ENCODE measurements around the gene GGT1.
"Not testable (repeated sequence)": the region's sequence is repeated elsewhere in the genome, so short reads cannot be mapped to it uniquely, and the experiment has no call there.

GGT1 gene

DNA sequence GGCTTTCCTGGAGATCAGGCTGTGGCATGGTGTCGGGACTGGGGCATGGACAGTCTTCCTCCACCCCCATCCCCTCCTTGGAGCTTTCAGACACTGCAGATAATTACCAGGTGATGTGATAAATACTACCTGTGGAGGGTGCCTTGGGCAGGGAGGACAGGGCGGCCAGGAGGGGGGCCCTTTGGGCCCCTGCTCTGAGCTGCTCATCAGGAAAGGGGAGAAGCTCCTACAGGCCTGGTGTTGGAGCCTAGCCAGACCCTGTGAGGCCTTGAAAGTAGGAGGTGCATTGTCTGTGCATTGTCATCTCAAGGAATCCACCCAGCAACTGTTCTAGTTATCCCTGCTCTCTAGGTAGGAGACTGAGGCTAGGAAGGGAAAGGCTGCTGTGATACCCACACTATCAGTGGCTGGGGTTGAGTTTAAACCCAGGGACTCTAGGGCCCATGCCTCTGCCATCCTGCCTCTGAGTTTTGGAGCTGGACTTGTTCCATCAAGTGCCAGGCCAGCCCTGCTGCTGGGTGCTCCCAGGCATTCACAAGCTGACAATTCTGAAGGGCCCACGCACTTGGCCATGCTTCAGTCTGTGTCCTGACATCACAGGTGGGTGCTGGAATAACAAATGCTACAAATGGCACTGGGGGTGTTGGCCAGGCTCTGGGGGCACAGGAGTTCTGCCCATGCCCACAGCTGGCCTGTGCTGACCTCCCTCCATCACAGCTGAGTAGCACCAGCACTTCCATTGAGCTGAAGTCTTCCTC lies 2.9 kb upstream of the GGT1 start:
- H3K36me3 Mint-ChIP-seq (ENCODE audit: low read depth); H3K9me3 Mint-ChIP-seq; H3K27ac Mint-ChIP-seq; intact Hi-C loops (cut with micrococcal nuclease); H3K27me3 Mint-ChIP-seq; H3K4me3 Mint-ChIP-seq: not testable (repeated sequence)
- H3K4me1 Mint-ChIP-seq (ENCODE audit: low read depth): peaks cover 30% of the 10 kb centered on the region

DNA sequence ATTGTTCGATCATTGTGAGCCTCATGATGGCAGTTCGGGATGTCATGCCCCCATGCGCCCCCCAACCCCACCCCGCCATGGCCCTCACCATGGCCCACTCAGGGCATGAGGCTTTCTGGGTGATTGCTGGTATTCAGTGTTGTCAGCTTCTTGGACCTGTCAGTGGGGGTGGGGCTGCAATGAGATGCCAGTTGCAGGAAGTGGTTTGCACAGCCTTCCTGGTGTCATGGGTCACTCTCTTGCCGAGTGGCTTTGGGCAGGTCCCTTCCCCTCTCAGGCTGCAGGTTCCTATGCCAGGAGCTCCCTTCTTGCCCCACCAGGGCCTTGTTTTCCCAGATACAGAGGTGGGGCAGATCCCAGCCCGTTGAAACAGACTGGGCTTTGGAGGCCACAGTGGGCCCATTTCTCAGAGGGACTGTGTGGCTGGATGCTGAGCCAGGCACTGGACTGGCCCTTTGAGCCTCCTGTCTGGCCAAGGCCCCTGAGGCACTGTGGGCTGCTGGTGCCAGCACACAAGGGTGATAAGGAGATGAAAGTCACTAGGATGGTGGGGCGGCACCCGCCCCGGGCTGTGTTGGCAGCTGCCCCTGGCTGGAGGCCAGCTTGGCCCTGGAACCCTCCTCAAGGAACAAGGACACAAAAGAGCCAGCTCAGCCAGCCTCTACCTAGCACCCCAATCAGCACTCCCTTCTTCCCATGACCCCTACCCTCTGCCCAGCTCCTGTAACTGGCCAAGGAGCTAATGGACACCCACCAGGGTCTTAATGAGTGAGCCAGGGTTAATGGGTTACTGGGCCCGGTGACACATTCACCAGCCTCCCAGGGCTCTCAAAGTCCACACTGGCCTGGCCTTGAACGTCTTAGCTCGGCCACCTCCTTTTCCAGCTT lies 1.5 kb upstream of the GGT1 start:
- no peak overlapping the region for H3K4me3 Mint-ChIP-seq
- H3K36me3 Mint-ChIP-seq (ENCODE audit: low read depth): no peaks in the 10 kb centered on the region
- H3K4me1 Mint-ChIP-seq (ENCODE audit: low read depth): peaks cover 34% of the 10 kb centered on the region
- H3K9me3 Mint-ChIP-seq: no peaks in the 10 kb centered on the region
- H3K27me3 Mint-ChIP-seq: no peaks in the 10 kb centered on the region
- intact Hi-C loops (cut with micrococcal nuclease): no loop called here
- peak overlapping the region; percentile 39 for H3K27ac Mint-ChIP-seq

DNA sequence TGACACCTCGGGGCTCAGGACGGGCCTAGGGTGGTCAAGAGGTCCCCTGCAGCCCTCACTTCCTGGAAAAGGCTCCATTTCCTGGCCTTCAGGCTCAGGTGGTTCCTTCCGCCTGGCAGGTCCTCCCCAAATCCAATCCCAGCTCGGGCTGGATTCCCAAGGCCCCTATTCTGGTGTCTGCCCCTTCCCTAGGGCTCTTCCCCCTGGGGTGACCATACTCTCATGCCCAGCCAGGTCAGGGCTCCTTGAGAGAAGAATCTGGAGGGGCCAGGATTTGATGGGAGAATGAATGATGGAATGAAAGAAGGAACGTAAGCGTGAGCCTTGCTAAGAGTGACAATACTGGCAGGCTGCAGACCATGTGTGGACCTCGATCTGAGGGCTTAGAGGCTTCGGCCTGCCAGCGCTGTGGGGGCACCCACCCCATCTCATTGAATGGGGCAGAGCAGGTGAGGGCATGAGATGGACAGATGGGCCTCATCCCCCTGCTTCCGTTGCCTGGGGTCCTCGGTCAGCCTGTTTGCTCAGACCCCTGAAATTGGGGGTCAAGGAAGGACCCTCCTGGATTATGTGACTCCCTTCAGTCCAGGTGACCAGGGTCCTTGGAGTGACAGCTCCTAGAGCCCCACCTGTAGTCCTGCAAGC lies 766 bp upstream of the GGT1 start:
- H3K27me3 Mint-ChIP-seq; H3K4me3 Mint-ChIP-seq; H3K36me3 Mint-ChIP-seq (ENCODE audit: low read depth); H3K9me3 Mint-ChIP-seq; intact Hi-C loops (cut with micrococcal nuclease): not testable (repeated sequence)
- H3K4me1 Mint-ChIP-seq (ENCODE audit: low read depth): peaks cover 38% of the 10 kb centered on the region
- H3K27ac Mint-ChIP-seq: peak overlapping the region; percentile 39

DNA sequence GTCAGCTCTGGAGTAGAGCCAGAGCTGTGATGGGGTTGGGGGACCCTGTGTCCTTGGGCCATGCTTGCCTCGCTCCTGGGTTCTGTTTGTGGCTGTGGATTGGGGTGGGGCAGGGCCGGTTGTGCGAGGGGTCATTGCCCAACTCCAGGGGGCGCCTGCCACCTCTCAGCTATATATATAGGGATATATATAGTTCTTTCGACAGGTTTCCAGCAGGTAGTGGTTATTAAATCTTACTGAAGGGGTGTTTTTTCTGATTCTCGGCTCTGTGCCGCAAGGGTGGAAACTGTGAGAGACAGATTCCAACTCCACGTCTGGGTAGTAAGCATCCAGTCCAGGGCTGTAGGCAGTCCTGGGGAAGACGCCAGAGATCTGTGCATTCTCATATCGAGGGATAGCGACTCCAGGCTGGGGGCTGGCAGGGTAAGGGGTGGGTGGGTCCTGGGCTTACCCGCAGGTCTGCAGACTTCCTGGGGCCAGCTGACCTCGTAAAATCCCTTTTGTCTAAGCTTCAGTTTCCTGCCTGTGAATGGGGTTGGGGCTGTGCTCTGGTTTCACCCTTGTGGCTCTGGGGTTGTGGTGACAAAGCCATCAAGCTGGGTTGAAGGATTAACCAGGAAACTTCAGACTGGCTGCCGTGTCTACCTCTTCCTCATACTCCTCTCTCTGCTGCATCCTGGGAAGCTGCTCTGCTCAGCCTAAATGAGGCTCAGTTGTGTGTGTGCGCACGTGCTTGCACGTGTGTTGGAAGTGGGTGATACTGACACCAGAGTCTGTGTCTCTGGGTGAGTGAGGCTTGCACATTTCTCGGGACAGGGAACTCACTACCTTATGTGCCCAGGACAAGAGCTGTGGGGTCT lies 1.0 kb downstream of the GGT1 start:
- Mint-ChIP-seq H3K4me3 (peak overlapping the region; percentile 54), H3K27ac (peak overlapping the region; percentile 78), H3K4me1 (ENCODE audit: low read depth) (peaks cover 52% of the 10 kb centered on the region)
- H3K9me3 Mint-ChIP-seq; H3K27me3 Mint-ChIP-seq; intact Hi-C loops (cut with micrococcal nuclease); H3K36me3 Mint-ChIP-seq (ENCODE audit: low read depth): not testable (repeated sequence)

DNA sequence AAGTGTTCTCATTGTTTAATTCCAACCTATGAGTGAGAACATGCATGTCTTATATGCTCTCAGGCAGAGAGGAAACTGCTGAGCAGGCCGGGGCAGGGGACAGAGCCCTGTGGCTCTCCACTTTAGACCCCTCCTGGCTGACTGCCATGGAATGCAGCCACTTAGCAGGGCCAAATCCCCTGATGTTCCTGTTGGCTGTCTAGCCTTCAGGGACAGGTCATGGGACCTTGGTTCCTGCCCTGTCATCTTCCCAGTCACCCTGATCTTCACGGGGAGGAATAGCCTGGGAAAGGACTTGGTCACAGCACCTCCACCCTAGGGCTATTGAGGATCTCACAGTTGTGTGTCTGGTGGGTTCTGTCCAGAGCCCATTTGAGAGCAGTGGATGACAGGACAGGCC lies 3.3 kb downstream of the GGT1 start:
- H3K27me3 Mint-ChIP-seq; H3K4me3 Mint-ChIP-seq; H3K36me3 Mint-ChIP-seq (ENCODE audit: low read depth); intact Hi-C loops (cut with micrococcal nuclease); H3K9me3 Mint-ChIP-seq: not testable (repeated sequence)
- H3K27ac Mint-ChIP-seq: peak overlapping the region; percentile 67
- peaks cover 49% of the 10 kb centered on the region for H3K4me1 Mint-ChIP-seq (ENCODE audit: low read depth)

DNA sequence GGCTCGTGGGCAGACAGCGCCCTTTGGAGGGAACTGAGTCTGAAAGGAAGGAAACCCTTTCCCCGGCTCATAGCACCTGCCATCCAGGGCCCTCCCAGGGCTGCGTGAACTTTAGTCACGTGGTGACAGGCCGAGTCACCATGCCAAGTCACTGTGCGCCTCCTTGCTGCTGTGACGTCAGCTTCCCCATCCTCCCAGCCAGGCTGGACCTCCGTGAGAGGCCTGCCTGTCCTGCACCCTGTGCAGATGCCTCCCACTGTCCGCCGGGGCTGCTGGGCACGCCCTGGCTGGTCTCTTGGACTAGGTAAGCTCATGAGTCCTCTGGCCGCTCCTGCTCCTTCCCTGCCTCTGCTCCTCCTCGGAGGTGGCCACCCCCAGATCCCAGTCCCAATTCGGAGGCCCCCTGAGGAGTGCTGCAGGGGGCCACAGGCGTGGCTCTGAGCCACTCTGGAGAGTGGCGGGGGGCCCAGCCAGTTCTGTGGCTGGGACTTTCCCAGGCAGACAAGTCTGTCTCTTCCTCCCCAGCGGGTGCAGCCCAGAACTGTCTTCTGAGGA lies 4.5 kb downstream of the GGT1 start:
- H3K36me3 Mint-ChIP-seq (ENCODE audit: low read depth); H3K9me3 Mint-ChIP-seq; intact Hi-C loops (cut with micrococcal nuclease); H3K27me3 Mint-ChIP-seq: not testable (repeated sequence)
- peaks cover 39% of the 10 kb centered on the region for H3K4me1 Mint-ChIP-seq (ENCODE audit: low read depth)
- peak overlapping the region; percentile 95 for H3K27ac Mint-ChIP-seq
- peak overlapping the region; percentile 84 for H3K4me3 Mint-ChIP-seq

DNA sequence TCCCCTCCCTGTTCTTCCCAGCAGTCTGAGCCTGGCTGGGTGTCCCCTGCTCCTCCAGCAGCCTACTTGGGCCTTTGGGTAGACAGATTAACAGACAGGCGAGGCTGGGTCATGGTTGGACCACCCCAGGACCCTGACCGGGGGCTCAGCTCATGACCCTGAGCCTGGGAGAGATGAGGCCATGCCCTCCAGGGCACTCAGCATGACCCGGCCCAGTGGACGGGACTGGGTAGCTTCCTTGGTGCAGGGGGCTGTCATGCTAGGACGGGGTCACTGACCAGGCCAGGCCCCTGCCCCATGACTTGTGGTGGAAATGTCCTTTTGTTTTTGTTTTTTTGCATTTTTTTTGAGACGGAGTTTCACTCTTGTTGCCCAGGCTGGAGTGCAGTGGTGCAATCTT lies 5.3 kb downstream of the GGT1 start:
- H3K4me3 Mint-ChIP-seq: peak overlapping the region; percentile 84
- peak overlapping the region; percentile 95 for H3K27ac Mint-ChIP-seq
- H3K27me3 Mint-ChIP-seq; H3K9me3 Mint-ChIP-seq; H3K36me3 Mint-ChIP-seq (ENCODE audit: low read depth); intact Hi-C loops (cut with micrococcal nuclease): not testable (repeated sequence)
- peaks cover 34% of the 10 kb centered on the region for H3K4me1 Mint-ChIP-seq (ENCODE audit: low read depth)

DNA sequence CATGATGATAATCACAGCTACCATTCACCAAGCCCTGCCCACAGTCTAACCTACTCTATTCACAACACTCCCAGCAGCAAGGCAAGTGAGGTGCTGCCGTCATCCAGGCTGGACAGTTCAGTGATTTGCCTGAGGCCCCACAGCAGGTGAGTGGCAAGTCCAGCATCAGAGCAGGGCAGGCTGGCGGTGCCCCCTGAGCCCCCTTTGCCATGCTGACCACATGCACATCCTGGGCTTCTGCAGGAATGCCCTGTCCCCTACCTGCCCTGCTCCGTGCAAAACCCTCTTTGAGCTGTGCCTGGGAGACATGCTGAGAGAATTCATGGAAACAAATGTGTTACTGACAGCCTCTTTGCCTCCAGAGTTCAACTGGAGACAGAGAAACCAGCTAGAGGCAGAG lies 6.9 kb downstream of the GGT1 start:
- H3K27ac Mint-ChIP-seq; H3K36me3 Mint-ChIP-seq (ENCODE audit: low read depth); intact Hi-C loops (cut with micrococcal nuclease); H3K9me3 Mint-ChIP-seq; H3K27me3 Mint-ChIP-seq; H3K4me3 Mint-ChIP-seq: not testable (repeated sequence)
- peaks cover 21% of the 10 kb centered on the region for H3K4me1 Mint-ChIP-seq (ENCODE audit: low read depth)

DNA sequence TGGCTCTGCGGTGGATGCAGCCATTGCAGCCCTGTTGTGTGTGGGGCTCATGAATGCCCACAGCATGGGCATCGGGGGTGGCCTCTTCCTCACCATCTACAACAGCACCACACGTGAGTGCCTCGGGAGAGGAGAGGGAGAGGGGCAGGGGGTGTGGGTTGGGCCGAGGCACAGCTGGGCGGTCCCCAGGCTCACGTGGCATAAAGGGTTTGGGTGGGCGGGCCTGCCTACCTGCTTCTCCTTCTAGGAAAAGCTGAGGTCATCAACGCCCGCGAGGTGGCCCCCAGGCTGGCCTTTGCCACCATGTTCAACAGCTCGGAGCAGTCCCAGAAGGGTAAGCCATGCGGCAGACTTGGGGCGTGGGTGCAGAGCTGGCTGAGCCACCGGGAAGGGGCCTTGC lies 11.8 kb downstream of the GGT1 start:
- H3K4me3 Mint-ChIP-seq; H3K9me3 Mint-ChIP-seq; H3K4me1 Mint-ChIP-seq (ENCODE audit: low read depth); H3K27me3 Mint-ChIP-seq; intact Hi-C loops (cut with micrococcal nuclease); H3K27ac Mint-ChIP-seq: not testable (repeated sequence)
- H3K36me3 Mint-ChIP-seq (ENCODE audit: low read depth): peaks cover 11% of the 10 kb centered on the region

DNA sequence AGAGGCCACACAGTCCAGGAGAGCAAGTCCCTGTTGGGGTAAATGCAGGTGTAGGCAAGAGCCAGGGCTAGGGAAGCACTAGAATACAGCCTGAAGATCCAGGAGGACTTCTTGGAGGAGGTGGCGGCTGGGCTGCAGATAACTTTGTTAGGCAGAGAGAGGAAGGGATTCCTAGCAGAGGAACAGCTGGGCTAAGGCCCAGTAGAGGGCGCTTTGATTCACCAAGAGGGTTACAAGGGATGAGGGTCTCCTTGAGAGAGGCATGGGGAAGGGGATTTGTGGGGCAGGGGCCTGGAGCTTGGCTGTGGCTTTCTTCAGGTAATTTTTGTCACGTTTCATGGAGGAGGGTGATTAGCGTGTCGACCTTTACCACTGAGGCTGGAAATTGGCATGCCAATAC lies 18.3 kb downstream of the GGT1 start:
- H3K36me3 Mint-ChIP-seq (ENCODE audit: low read depth): peaks cover 56% of the 10 kb centered on the region
- H3K27ac Mint-ChIP-seq: not testable (repeated sequence)

DNA sequence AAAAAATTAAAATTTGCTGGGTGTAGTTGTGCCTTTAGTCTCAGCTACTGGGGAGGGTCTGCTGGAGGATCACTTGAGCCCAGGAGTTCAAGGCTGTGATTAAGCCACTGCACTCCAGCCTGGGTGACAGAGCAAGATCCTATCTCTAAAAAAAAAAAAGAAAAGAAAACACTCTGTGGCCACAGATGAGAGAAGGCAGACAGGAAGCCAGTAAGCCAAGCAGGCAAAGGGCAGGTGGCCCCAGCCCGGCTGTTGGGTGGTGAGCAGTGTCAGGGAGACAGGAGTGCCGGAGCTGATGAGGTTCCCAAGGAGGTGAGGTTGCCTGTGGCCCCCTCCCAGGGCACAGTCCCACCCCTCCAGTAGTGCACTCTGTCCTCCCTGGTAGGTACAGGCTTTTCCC lies 19.6 kb downstream of the GGT1 start:
- H3K9me3 Mint-ChIP-seq: not testable (repeated sequence)

More for the DNA sequence above, 18.3 kb downstream of the GGT1 start:
- intact Hi-C loops (cut with micrococcal nuclease); H3K27me3 Mint-ChIP-seq; H3K9me3 Mint-ChIP-seq; H3K4me1 Mint-ChIP-seq (ENCODE audit: low read depth); H3K4me3 Mint-ChIP-seq: not testable (repeated sequence)

DNA sequence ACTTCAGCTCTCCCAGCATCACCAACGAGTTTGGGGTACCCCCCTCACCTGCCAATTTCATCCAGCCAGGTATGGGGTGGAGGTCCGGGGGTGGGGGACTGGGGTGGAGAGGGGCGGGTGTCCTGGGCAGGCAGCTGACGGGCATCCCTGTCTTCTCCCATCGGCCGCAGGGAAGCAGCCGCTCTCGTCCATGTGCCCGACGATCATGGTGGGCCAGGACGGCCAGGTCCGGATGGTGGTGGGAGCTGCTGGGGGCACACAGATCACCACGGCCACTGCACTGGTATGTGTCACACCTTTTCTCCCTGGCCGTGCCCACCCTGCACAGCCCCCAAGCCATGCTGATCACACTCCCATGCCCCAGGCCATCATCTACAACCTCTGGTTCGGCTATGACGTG lies 24.9 kb downstream of the GGT1 start:
- H3K4me3 Mint-ChIP-seq; intact Hi-C loops (cut with micrococcal nuclease); H3K4me1 Mint-ChIP-seq (ENCODE audit: low read depth); H3K9me3 Mint-ChIP-seq; H3K27ac Mint-ChIP-seq: not testable (repeated sequence)
- H3K36me3 Mint-ChIP-seq (ENCODE audit: low read depth): peaks cover 32% of the 10 kb centered on the region
- peaks cover 11% of the 10 kb centered on the region for H3K27me3 Mint-ChIP-seq

More for the DNA sequence above, 19.6 kb downstream of the GGT1 start:
- intact Hi-C loops (cut with micrococcal nuclease); H3K4me3 Mint-ChIP-seq; H3K4me1 Mint-ChIP-seq (ENCODE audit: low read depth); H3K27me3 Mint-ChIP-seq: not testable (repeated sequence)
- Mint-ChIP-seq H3K36me3 (ENCODE audit: low read depth) (peaks cover 51% of the 10 kb centered on the region), H3K27ac (peak overlapping the region; percentile 41)

DNA sequence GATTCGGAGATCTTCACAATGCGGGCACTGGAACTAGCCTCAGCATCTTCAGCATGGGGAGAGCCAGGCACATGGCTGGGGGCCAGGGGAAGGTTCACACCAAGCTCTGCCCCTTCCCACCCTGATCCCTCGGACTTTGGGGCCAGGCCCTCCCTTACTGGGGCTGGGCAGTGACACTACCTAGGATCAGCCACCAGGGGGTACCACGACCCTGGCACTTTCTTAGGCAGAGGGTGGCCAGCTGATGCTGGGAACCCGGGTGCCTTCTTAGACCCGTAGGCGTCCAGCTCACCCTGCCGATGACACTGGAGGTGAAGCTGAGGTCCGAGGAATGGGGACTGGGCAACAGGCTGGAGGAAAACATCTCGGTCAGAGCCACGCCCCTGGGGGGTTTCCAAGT lies 26.1 kb downstream of the GGT1 start:
- not testable (repeated sequence) for H3K27ac Mint-ChIP-seq, H3K9me3 Mint-ChIP-seq
- peaks cover 19% of the 10 kb centered on the region for H3K27me3 Mint-ChIP-seq

More for the DNA sequence above, 26.1 kb downstream of the GGT1 start:
- intact Hi-C loops (cut with micrococcal nuclease); H3K4me3 Mint-ChIP-seq: not testable (repeated sequence)
- H3K4me1 Mint-ChIP-seq (ENCODE audit: low read depth): peaks cover 17% of the 10 kb centered on the region
- H3K36me3 Mint-ChIP-seq (ENCODE audit: low read depth): peaks cover 20% of the 10 kb centered on the region

Measured in dendritic cell treated with granulocyte-macrophage colony-stimulating factor and Interleukin-4, amounts not matched to agents 40 ng/mL and 50 ng/mL, for 4 days (primary cell).